Measurements from ENCODE around the gene CNNM3.

CNNM3 gene

GRCh38 chr2:96838345-96839292, 22.6 kb downstream of the CNNM3 start:
- DNase-seq (ENCODE audit: low read depth in 4 of 4, low spot score in 1 of 4) = no peak

DNA sequence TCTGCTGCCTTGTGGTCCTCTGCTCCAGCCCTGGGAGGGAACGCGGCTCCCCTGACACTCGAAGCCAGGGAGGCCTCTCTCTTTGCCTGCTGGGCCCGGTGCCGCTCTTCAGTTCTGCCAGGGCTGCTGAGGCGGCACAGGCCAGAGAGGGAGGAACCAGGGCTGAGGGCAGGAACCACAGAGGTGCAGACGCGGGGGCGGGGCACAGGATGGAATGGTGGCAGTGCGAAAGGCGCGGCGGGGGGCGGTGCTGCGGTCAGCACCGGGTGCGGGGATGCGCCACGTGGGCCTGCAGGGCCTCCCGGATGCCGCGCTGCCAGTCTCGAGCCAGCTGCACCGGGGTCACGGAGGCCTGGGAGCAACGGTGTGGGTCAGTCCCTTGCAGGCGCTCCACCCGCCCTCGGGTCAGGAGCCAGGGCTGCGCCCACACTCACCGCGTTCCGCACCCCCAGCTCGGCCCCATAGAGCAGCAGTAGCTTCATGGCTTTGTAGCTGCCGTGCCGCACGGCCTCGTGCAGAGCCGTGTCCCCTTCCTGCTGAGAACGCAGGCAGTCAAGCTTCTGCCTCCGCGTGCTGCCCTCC, 23.3 kb downstream of the CNNM3 start:
- DNase-seq (ENCODE audit: low read depth in 4 of 4, low spot score in 1 of 4) = peak in 3 of 4 experiments; percentile 47 to 80 (median 65)

- no peak for DNase-seq (ENCODE audit: low read depth in 4 of 4, low spot score in 1 of 4)
These were observed 24.1 kb downstream of the CNNM3 start for GRCh38 chr2:96839875-96840850.

DNA sequence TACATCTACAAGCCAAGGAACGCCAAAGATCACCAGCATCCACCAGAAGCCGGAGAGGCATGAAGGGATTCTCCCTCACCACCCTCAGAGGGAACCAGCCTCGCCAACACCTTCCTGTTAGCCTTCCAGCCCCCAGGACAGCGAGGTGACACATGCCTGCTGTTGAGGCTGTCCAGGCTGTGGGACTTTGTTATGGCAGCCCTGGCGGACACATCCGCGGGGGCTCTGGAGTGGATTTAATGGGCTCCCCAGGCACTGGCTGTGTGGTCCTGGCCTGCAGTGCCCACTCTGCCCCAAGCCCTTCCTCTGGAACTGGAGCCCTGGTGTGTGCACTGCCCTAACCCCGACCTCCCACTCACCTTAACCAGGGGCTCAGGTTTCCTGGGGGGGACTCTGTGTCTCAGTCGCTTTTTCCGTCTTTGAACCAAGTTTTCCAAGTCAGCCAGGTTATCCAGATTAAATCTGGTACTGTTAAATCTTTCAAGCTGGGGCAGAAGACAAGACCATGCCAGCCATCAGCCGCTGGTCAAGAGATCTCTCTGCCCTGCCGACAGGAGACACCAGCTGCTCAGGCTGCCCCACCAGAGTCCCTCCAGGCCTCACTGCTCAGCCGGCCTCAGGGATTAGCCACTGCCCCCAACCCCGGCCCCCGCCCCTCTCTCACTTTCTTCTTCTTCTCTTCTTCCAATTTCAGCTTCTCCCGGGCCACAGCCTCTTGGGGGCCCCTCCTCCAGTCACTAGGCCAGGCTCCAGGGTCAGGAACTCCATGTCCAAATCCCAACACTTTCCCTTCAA, 25.8 kb downstream of the CNNM3 start:
- DNase-seq (ENCODE audit: low read depth in 4 of 4, low spot score in 1 of 4) = no peak

DNA sequence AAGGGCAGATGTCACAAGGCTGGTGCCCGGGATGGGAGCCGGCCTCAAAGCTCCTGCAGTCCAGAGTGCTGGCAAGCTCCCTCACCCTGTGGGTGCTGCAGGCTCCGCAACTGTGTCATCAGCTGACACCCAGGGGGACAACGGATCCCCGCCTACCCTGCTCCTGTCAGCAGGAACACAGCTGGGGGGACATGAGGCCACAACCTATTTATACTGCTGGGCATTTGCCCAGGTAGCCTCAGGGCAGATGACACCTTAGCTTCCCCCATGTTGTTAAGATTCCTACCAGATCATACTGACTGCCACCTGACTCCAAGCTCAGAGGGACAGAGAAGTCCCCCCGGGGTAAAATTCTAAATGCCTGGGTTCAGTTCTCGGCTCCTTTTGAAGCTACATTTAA, 26.5 kb downstream of the CNNM3 start:
- DNase-seq (ENCODE audit: low read depth in 4 of 4, low spot score in 1 of 4) = no peak

- no peak for DNase-seq (ENCODE audit: low read depth in 4 of 4, low spot score in 1 of 4)
These were observed 27.6 kb downstream of the CNNM3 start, which contains the start of gene ANKRD23 for GRCh38 chr2:96843538-96844268. TSS of gene ANKRD23 (minus strand) at chr2:96844021. CDS start at chr2:96843992, 29 bp downstream.

DNA sequence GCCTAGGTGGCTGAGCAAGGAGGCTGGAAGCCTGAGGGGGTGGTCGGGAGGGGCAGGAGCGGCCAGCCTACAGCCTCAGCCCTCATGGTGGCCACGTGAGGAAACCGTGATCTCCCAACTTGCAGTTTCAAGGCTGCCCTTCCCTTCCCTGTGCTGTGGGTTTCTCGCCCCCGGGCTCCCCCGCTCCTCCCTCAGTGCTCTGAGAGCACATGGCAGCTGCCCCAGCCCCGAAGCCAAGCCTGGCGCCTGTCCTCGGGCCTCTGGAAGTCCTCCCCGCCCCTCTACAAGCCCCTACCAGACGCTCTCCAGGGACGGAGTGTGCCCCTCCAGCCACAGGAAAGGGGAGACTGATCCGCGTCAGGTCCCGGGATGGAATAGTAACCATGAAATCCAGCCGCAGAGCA, 28.3 kb downstream of the CNNM3 start:
- DNase-seq (ENCODE audit: low read depth in 4 of 4, low spot score in 1 of 4) = no peak

DNA sequence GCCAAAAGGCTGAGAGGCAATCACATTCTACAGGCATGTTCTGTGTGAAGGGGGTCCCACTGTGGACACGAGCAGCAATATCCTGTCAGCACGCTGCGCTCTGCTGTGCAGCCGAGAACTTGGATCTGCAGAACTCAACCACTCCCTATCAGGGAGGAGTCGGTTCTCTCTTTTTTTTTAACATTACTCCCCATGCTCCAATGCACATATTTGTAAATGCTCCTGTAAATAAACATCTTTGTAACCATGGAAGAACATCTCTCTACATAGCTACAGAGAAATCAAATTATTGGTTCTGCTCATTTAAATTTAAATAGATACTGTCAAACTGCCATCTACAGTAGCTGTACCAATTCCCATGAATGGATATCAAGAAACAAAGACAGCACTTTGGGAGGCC, 30.8 kb downstream of the CNNM3 start:
- DNase-seq (ENCODE audit: low read depth in 4 of 4, low spot score in 1 of 4) = no peak

DNA sequence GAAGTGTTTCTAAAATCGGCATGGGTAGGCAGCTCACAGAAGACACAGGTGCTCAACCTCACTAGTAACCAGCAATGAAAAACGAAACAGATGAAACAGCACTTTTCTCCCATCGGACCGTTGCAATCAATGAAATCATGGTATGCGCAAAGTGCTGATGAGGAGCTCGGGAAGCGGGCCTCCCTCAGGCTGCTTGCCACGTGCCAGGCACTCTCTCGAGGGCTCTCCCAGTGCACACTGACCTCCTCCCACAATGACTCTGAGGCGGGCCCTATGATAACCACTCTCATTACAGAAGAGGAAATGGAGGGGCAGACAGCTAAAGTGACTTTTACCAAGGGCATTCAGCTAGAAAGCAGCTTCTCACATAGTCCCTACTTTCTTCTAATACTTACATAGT, 31.5 kb downstream of the CNNM3 start:
- DNase-seq (ENCODE audit: low read depth in 4 of 4, low spot score in 1 of 4) = no peak

DNA sequence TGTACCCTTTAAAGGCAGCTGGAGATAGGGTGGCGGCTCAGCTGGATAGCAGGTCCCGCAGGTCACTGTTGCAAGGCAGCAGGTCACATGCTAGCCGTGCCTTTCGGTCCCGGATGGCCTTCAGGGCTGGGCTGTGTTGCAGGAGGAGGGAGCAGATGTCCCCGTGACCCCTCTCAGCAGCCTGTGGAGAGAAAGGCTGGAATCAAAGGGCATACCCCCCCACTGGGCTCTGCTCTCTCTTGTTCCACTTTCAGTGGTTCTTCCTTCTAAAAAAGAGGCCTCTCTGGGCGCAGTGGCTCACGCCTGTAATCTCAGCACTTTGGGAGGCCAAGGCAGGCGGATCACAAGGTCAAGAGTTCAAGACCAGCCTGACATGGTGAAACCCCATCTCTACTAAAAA, 32.2 kb downstream of the CNNM3 start:
- no peak for DNase-seq (ENCODE audit: low read depth in 4 of 4, low spot score in 1 of 4)

DNA sequence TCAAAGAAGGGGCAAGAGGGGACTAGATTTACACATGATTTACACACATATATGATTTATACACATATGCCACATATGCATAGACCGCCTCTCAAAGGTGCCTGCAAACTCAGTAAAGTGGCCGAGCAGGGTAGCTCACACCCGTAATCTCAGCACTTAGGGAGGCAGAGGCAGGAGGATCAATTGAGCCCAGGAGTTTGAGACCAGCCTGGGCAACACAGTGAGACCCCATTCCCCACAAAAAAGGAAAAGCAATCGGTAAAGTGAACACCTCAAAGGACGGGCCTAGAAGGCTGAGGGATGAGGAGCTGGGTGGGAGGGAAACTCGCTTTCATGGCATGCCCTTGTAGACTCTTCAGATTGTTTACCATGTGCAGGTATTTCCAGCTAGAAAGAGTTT, 36.6 kb downstream of the CNNM3 start:
- no peak for DNase-seq (ENCODE audit: low read depth in 4 of 4, low spot score in 1 of 4)

DNA sequence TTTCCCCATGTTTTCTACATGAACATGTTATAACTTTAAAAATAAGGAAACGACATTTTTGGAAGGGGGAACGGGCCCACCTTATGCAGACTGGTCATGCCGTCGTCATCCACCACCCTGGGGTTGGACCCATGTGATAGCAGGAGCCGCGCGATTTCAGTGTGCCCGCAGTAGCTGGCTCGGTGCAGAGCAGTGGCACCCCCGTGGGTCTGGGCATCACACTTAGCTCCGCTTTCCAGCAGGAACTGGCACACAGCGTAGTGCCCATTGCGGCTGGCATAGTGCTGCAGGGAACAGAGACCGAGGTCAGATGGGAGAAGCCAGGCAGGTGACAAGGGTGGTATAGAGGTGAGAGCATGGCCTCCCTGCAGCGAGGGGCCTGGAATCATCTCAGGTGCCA, 37.3 kb downstream of the CNNM3 start:
- DNase-seq (ENCODE audit: low read depth in 4 of 4, low spot score in 1 of 4) = no peak

DNA sequence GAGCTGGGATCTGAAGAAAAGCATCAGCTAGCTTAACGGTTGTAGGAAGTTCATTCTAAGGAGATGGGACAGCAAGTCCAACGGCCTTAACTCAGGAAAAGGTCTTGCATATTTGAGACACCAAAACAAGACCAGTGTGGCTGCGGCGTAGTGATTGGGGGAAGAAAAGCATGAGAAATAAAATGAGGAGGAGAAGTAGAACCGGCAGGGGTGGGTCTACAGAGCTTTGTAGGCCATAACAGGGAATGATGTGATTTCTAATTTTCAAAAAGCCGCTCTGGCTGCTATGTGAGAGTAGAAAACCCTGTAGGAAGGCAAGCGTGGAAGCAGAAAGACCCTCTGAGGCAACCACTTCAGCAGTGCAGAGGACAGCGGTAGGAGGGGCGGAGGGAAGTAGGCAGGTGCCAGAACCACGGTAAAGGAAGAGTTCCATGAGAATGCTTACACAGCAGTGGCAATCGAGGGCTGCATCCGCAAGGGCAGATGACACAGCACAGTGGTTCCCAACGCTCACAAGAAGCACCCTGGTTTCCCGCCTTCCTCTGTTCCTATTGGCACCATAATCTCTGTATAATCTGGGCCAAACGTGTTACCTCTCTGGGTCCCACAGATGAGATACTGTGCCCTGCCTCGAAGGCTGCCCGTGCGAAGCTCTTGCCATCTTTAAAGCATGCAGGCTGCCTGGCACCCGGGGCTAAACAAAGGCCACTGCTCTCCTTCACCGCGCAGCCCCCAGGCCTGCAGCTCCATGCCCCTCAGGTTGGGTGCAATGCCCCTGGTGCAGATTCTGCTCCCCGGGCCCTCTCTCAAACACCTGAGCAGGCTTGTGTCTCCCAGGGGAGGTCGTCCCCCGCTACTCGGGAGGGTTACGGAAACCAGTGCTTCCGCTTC, 41.0 kb downstream of the CNNM3 start:
- no peak for DNase-seq (ENCODE audit: low read depth in 4 of 4, low spot score in 1 of 4)

GRCh38 chr2:96857667-96858372, 41.8 kb downstream of the CNNM3 start, which contains the start of gene ANKRD39:
TSS of gene ANKRD39 (minus strand) at chr2:96858016. CDS start at chr2:96857987, 29 bp downstream.
- peak; percentile 88 to 96 (median 92) for DNase-seq (ENCODE audit: low read depth in 4 of 4, low spot score in 1 of 4)

DNA sequence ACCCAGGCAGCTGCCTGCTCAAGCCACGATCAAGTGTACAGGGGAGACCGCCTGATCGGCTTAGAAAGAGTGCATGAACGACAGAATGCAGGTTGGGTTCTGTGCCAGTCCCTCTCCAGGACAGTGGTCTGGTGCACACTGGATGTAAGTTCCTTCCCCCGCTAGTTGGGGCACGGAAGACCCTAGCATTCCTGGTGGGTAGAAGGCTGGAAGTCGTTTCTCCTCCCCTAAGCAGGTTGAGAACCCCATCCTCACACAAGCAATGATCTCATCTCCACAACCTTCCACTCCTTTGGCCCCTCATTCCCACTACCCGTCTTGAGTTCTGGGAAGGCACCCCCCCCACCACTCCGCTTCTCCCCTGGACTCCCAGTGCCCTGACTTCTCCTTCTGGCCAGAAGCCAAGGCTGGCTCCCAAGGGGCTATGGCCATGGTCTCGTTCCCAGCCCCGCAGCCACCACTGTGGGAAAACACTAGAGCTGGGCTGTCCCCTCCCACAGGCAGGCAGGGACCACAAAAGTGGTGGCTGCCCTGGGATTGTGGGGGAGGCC, 43.1 kb downstream of the CNNM3 start:
- no peak for DNase-seq (ENCODE audit: low read depth in 4 of 4, low spot score in 1 of 4)

DNA sequence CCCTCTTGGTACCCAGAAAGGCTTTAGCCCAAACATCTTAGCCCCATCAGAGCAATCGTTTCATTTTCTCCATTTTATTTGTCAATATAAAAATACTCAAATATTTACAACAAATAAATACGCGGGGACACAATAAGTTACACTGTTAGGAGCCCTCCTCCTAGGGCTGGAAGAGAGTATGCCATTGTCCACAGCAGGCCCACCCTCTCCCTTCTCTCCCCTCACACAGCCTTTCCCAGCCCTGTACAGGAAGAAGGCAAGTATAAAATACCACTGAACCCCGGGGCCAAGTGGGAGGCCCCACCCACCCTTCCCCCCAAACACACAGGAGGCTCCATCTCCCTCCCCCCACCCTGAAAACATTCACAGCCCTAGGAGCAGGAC, 43.6 kb downstream of the CNNM3 start:
- no peak for DNase-seq (ENCODE audit: low read depth in 4 of 4, low spot score in 1 of 4)

GRCh38 chr2:96860065-96861029, 44.3 kb downstream of the CNNM3 start:
- DNase-seq (ENCODE audit: low read depth in 4 of 4, low spot score in 1 of 4) = no peak
